Measurements from ENCODE around the gene IL1F10.

DNA sequence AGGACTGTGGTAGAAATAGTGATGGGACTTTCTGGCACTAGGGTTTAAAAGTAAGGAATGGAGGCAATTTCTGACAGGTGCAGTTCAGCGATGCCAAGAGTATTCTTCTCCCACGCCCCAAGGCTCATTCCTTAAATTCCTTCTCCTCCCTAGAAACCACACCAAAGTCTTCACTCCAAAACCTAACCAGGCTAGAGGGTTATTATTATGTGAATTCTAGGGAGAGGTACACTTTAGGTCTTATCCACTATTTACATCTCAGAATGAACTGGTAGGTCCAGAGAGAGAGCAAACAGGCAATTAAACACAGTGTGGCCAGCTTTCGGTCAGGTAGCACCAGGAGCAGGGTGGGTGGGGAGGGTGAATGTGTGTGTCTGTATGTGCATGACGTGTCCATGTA is 11.4 kb downstream of the IL1F10 start:
- TF ChIP-seq, protein P1, sequence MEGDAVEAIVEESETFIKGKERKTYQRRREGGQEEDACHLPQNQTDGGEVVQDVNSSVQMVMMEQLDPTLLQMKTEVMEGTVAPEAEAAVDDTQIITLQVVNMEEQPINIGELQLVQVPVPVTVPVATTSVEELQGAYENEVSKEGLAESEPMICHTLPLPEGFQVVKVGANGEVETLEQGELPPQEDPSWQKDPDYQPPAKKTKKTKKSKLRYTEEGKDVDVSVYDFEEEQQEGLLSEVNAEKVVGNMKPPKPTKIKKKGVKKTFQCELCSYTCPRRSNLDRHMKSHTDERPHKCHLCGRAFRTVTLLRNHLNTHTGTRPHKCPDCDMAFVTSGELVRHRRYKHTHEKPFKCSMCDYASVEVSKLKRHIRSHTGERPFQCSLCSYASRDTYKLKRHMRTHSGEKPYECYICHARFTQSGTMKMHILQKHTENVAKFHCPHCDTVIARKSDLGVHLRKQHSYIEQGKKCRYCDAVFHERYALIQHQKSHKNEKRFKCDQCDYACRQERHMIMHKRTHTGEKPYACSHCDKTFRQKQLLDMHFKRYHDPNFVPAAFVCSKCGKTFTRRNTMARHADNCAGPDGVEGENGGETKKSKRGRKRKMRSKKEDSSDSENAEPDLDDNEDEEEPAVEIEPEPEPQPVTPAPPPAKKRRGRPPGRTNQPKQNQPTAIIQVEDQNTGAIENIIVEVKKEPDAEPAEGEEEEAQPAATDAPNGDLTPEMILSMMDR (IDR thresholded peaks at IDR 0.05; ENCODE audit: insufficient read depth, low read depth, low read length) = no peak
- TF ChIP-seq EZH2 (IDR thresholded peaks at IDR 0.05; ENCODE audit: insufficient read depth, low read length) = no peak
